Hippocampal formation (tissue), 2 donors: Measurements from ENCODE around the gene RNF227.
"Not testable (repeated sequence)": the region's sequence is repeated elsewhere in the genome, so short reads cannot be mapped to it uniquely, and the experiment has no call there.

ENCODE experiments used
- DNase-seq, 2 donors: peaks; one replicate each; lab custom pipeline; 2025; lab: John Stamatoyannopoulos, UW

Gene RNF227

GRCh38 chr17:7915611-7916384, at the start of gene RNF227:
Gene RNF227, minus strand, starts transcription at chr17:7916289. Its CDS starts 94 bp downstream, at chr17:7916195.
- DNase-seq: peak; percentile 74 to 82

GRCh38 chr17:7961421-7961820, 45.3 kb upstream of the RNF227 start:
- DNase-seq: no peak

GRCh38 chr17:7959503-7960253, 43.6 kb upstream of the RNF227 start:
- DNase-seq: no peak

GRCh38 chr17:7956228-7956965, 40.3 kb upstream of the RNF227 start:
- no peak for DNase-seq

- DNase-seq: no peak
Measured at GRCh38 chr17:7955414-7956227, 39.5 kb upstream of the RNF227 start.

- DNase-seq: not testable (repeated sequence)
Measured at GRCh38 chr17:7953266-7953665, 37.2 kb upstream of the RNF227 start.

- DNase-seq: no peak
Measured at GRCh38 chr17:7951143-7951792, 35.2 kb upstream of the RNF227 start.

- DNase-seq: no peak
Measured at GRCh38 chr17:7950578-7950977, 34.5 kb upstream of the RNF227 start.

GRCh38 chr17:7947651-7948050, 31.6 kb upstream of the RNF227 start:
- DNase-seq: no peak

GRCh38 chr17:7946441-7946840, 30.4 kb upstream of the RNF227 start:
- no peak for DNase-seq

GRCh38 chr17:7945651-7946050, 29.6 kb upstream of the RNF227 start:
- no peak for DNase-seq

- no peak for DNase-seq
Measured at GRCh38 chr17:7944326-7944725, 28.2 kb upstream of the RNF227 start.

- no peak for DNase-seq
Measured at GRCh38 chr17:7943291-7943690, 27.2 kb upstream of the RNF227 start.

- DNase-seq: no peak
Measured at GRCh38 chr17:7940743-7941142, 24.7 kb upstream of the RNF227 start.

GRCh38 chr17:7940034-7940433, 23.9 kb upstream of the RNF227 start:
- DNase-seq: no peak

- no peak for DNase-seq
Measured at GRCh38 chr17:7935859-7936258, 19.8 kb upstream of the RNF227 start.

- no peak for DNase-seq
Measured at GRCh38 chr17:7932949-7933348, 16.9 kb upstream of the RNF227 start.

- no peak for DNase-seq
Measured at GRCh38 chr17:7932483-7932891, 16.4 kb upstream of the RNF227 start.

GRCh38 chr17:7931709-7932482, 15.8 kb upstream of the RNF227 start, which contains the start of the genes CNTROB and TRAPPC1:
Gene CNTROB, plus strand, starts transcription at chr17:7932206. Its CDS starts 874 bp downstream, at chr17:7933080.
Gene TRAPPC1, minus strand, starts transcription at chr17:7931946. Its CDS starts 117 bp downstream, at chr17:7931829.
- DNase-seq: peak; percentile 98 to 100
